CD4-positive, CD25-positive, alpha-beta regulatory T cell (primary cell): Measurements from ENCODE around the gene SH3BP2. TPM values are rescaled to one million over a fixed set of nuclear protein-coding genes. Genes with fewer than 3 reads are reported as not detected.

Source experiments
- ATAC-seq, 2 donors: fragments of 150-1000 bp; cut with Tn5 transposase; one replicate each; pipeline ENCODE4 v1.10.0; 2021; ENCODE audit warnings: low read depth in 2 of 2, moderate number of reproducible peaks in 2 of 2, moderate library complexity in 1 of 2
- DNase-seq, 3 donors: peaks; one replicate each; pipeline versions ENCODE4 v3.0.0 to v3.0.0-alpha.2; 2012 to 2022; ENCODE audit warnings: mixed read lengths in 1 of 3
- H3K27ac ChIP-seq: one replicate; pipeline ENCODE4 v1.7.0; 2013; ENCODE audit warnings: mild to moderate bottlenecking, low read length; ENCODE audit not compliant: insufficient read depth, poor library complexity, severe bottlenecking
- H3K27me3 ChIP-seq: one replicate; pipeline ENCODE4 v1.7.0; 2013; ENCODE audit warnings: low read length; ENCODE audit not compliant: control insufficient read depth, insufficient read depth
- H3K36me3 ChIP-seq: one replicate; pipeline ENCODE4 v1.7.0; 2013; ENCODE audit warnings: mild to moderate bottlenecking, low read length, moderate library complexity; ENCODE audit not compliant: control insufficient read depth, insufficient read depth
- H3K4me1 ChIP-seq: 2 replicates; pipeline ENCODE4 v1.7.0; 2013; ENCODE audit warnings: mild to moderate bottlenecking, low read length; ENCODE audit not compliant: insufficient read depth, control insufficient read depth, poor library complexity, severe bottlenecking
- H3K4me3 ChIP-seq: one replicate; pipeline ENCODE4 v1.7.0; 2013; ENCODE audit warnings: low read depth, mild to moderate bottlenecking, low read length, moderate library complexity
- H3K9me3 ChIP-seq, 2 experiments: 1 replicate in 1 of 2; 2 replicates in 1 of 2; pipeline ENCODE4 v1.7.0; 2013; ENCODE audit warnings: low read length in 2 of 2, mild to moderate bottlenecking in 1 of 2, moderate library complexity in 1 of 2; ENCODE audit not compliant: control insufficient read depth in 2 of 2
- H3K27ac Mint-ChIP-seq, 3 donors: one replicate each; pipeline ENCODE4 v1.8.0; 2020 to 2022; ENCODE audit warnings: mild to moderate bottlenecking in 3 of 3, mixed read lengths in 3 of 3, moderate library complexity in 2 of 3
- H3K27me3 Mint-ChIP-seq: one replicate; pipeline ENCODE4 v1.8.0; 2022; ENCODE audit warnings: mild to moderate bottlenecking, mixed read lengths
- H3K36me3 Mint-ChIP-seq: one replicate; pipeline ENCODE4 v1.8.0; 2020; ENCODE audit warnings: mixed read lengths
- H3K4me1 Mint-ChIP-seq, 4 donors: one replicate each; pipeline ENCODE4 v1.8.0; 2020 to 2022; ENCODE audit warnings: mixed read lengths in 4 of 4, mild to moderate bottlenecking in 1 of 4
- H3K4me3 Mint-ChIP-seq, 4 donors: one replicate each; pipeline ENCODE4 v1.8.0; 2020 to 2022; ENCODE audit warnings: mild to moderate bottlenecking in 4 of 4, mixed read lengths in 4 of 4, moderate library complexity in 3 of 4
- H3K9me3 Mint-ChIP-seq, 7 donors: one replicate each; pipeline ENCODE4 v1.8.0; 2020 to 2022; ENCODE audit warnings: mixed read lengths in 7 of 7, mild to moderate bottlenecking in 3 of 7, moderate library complexity in 2 of 7
- polyA plus RNA-seq, 4 donors: library from polyadenylated mRNA; unstranded; fragments of 300-500 nt; fragmentation: Illumina TruSeq; gene quantifications; one replicate each; pipeline ENCODE4 v1.2.3, GENCODE V29; 2021
- total RNA-seq: library from RNA; stranded (reverse); gene quantifications from one replicate; pipeline ENCODE4 v1.2.3, GENCODE V29; 2022

Gene SH3BP2
- total and polyA plus RNA-seq, 5 donors from 2014 or later, result 7.6 to 61.7 (median 8.5) TPM

DNA sequence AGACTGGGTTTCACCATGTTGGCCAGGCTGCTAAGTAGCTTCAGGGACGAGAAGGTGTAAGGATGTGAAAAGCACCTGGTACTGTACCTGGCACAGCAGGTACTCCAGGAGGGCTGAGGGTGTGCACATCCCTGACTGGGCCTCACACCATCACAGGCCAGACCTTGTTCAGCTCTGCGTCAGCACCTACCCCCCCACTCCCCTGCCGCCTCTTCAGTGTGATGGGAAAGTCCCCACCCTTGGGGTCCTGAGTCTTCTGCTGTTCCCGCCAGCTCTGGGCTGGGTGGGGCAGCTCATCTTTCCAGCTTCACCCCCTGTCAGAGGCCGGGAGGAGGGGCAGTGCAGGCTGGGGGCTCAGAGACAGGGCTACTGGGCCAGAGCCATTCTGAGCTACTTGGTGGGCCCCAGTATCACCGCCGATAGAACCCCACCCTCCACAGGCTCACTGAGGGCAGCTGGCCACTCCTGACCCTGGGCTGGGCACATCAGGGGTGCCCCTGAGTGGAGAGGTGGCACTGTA lies 6.7 kb upstream of the SH3BP2 start:
- ATAC-seq (peak; percentile 29 to 42), DNase-seq (peak in 2 of 3 donors; percentile 46 to 62)
- Histone ChIP-seq H3K4me3 (no peak overlapping the region), H3K4me1 (peaks cover 35% of the 10 kb centered on the region), H3K9me3 (no peaks in the 10 kb centered on the region), H3K27ac (peak overlapping the region; percentile 78), H3K27me3 (no peaks in the 10 kb centered on the region), H3K36me3 (no peaks in the 10 kb centered on the region)
- H3K27ac Mint-ChIP-seq, result peak overlapping the region; percentile 92 to 95 (median 93)
- peaks cover 0 to 55% (median 17%) of the 10 kb centered on the region in 4 donors for H3K4me1 Mint-ChIP-seq
- H3K36me3 Mint-ChIP-seq, result no peaks in the 10 kb centered on the region
- peaks cover 0 to 19% (median 5%) of the 10 kb centered on the region in 7 donors for H3K9me3 Mint-ChIP-seq
- peak overlapping the region in 3 of 4 donors; percentile 1 to 41 (median 7) for H3K4me3 Mint-ChIP-seq
- H3K27me3 Mint-ChIP-seq, result no peaks in the 10 kb centered on the region

DNA sequence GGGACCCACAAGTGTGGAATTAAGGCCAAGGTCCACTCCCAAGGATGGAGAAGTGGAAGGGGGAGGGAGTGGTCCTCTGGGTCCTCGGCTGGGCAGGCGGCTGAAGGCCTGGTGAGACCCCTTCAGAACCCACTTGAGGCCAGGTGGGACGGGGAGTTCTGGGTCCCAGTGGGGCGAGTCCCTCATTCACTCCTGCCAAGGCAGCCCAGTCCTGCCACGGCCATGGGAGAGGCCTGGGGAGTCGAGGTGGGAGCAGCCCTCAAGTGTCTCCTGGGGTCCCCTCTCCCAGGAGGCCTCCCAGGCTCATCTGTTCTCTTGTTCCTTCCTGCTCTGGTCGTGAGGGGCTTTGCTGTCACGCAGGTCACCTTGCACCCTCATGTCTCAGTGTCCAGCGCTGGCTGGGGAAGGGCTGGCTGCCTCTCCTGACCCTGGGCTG lies 6.1 kb upstream of the SH3BP2 start:
- peaks cover 0 to 55% (median 19%) of the 10 kb centered on the region in 4 donors for H3K4me1 Mint-ChIP-seq
- ATAC-seq, result no peak
- no peaks in the 10 kb centered on the region for H3K27me3 ChIP-seq

GRCh38 chr4:2787230-2788100 lies 5.4 kb upstream of the SH3BP2 start:
- peak in 2 of 3 donors; percentile 55 to 76 for DNase-seq
- Mint-ChIP-seq H3K4me3 (peak overlapping the region in 3 of 4 donors; percentile 68 to 81 (median 69)), H3K4me1 (peaks cover 0 to 59% (median 18%) of the 10 kb centered on the region in 4 donors), H3K9me3 (peaks cover 0 to 15% (median 3%) of the 10 kb centered on the region in 7 donors), H3K36me3 (no peaks in the 10 kb centered on the region), H3K27me3 (no peaks in the 10 kb centered on the region), H3K27ac (peak overlapping the region; percentile 91 to 95 (median 93))
- Histone ChIP-seq H3K4me1 (peaks cover 35% of the 10 kb centered on the region), H3K4me3 (no peak overlapping the region), H3K36me3 (no peaks in the 10 kb centered on the region), H3K27me3 (no peaks in the 10 kb centered on the region), H3K27ac (peak overlapping the region; percentile 78), H3K9me3 (no peaks in the 10 kb centered on the region)
- ATAC-seq, result peak; percentile 48 to 57

More for the DNA sequence above, 6.1 kb upstream of the SH3BP2 start:
- no peaks in the 10 kb centered on the region for H3K27me3 Mint-ChIP-seq
- Histone ChIP-seq H3K9me3 (no peaks in the 10 kb centered on the region), H3K4me3 (no peak overlapping the region), H3K27ac (peak overlapping the region; percentile 78), H3K36me3 (no peaks in the 10 kb centered on the region), H3K4me1 (peaks cover 35% of the 10 kb centered on the region)
- peak overlapping the region in 1 of 4 donors; percentile 41 for H3K4me3 Mint-ChIP-seq
- peak overlapping the region; percentile 92 to 95 (median 93) for H3K27ac Mint-ChIP-seq
- DNase-seq, result no peak
- no peaks in the 10 kb centered on the region for H3K36me3 Mint-ChIP-seq
- H3K9me3 Mint-ChIP-seq, result peaks cover 0 to 18% (median 5%) of the 10 kb centered on the region in 7 donors

- Mint-ChIP-seq H3K27me3 (no peaks in the 10 kb centered on the region), H3K36me3 (no peaks in the 10 kb centered on the region), H3K27ac (peak overlapping the region; percentile 83 to 93 (median 91)), H3K9me3 (peaks cover 0 to 10% (median 2%) of the 10 kb centered on the region in 7 donors), H3K4me1 (peaks cover 0 to 59% (median 16%) of the 10 kb centered on the region in 4 donors), H3K4me3 (peak overlapping the region in 2 of 4 donors; percentile 68 to 81)
- H3K4me1 ChIP-seq, result peaks cover 35% of the 10 kb centered on the region
- H3K4me3 ChIP-seq, result no peak overlapping the region
- no peak for ATAC-seq
- no peak for DNase-seq
- no peaks in the 10 kb centered on the region for H3K36me3 ChIP-seq
- H3K27ac ChIP-seq, result peak overlapping the region; percentile 78
- no peaks in the 10 kb centered on the region for H3K9me3 ChIP-seq
- no peaks in the 10 kb centered on the region for H3K27me3 ChIP-seq
Measured at GRCh38 chr4:2788101-2788500, 4.8 kb upstream of the SH3BP2 start.

- H3K36me3 ChIP-seq, result no peaks in the 10 kb centered on the region
- Mint-ChIP-seq H3K27me3 (no peaks in the 10 kb centered on the region), H3K4me1 (peaks cover 0 to 60% (median 16%) of the 10 kb centered on the region in 4 donors), H3K9me3 (peaks cover 0 to 6% (median 2%) of the 10 kb centered on the region in 7 donors), H3K4me3 (peak overlapping the region in 1 of 4 donors; percentile 27), H3K36me3 (no peaks in the 10 kb centered on the region), H3K27ac (peak overlapping the region in 1 of 3 donors; percentile 91)
- no peaks in the 10 kb centered on the region for H3K27me3 ChIP-seq
- H3K4me3 ChIP-seq, result no peak overlapping the region
- H3K27ac ChIP-seq, result peak overlapping the region; percentile 78
- DNase-seq (no peak), ATAC-seq (no peak)
- no peaks in the 10 kb centered on the region for H3K9me3 ChIP-seq
- peaks cover 39% of the 10 kb centered on the region for H3K4me1 ChIP-seq
Measured at GRCh38 chr4:2788532-2789103, 4.3 kb upstream of the SH3BP2 start.

DNA sequence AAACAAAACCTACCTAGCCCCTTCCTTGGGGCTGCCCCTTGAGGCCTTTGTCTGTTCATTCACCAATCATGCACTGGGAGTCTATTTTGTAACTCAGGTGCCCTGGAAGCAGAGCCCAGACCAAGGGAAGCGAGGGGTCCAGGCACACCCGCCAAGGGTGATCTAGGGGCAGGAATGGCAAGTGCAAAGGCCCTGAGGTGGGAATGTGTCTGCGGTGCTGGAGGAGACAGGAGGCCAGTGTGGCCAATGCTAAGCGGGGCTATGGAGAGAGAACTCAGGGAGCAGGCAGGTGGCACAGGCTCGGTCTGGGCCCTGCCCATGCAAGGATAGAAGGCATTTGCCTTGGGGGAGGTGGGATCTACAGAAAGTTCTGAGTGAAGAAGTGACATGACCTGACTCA lies 3.5 kb upstream of the SH3BP2 start:
- H3K9me3 Mint-ChIP-seq, result peaks cover 0 to 2% (median 0%) of the 10 kb centered on the region in 7 donors
- H3K36me3 ChIP-seq, result no peaks in the 10 kb centered on the region
- DNase-seq, result no peak
- H3K4me1 Mint-ChIP-seq, result peaks cover 0 to 68% (median 17%) of the 10 kb centered on the region in 4 donors
- no peaks in the 10 kb centered on the region for H3K27me3 Mint-ChIP-seq
- H3K27ac ChIP-seq, result no peak overlapping the region
- no peak overlapping the region for H3K4me3 ChIP-seq
- no peaks in the 10 kb centered on the region for H3K27me3 ChIP-seq
- peak overlapping the region in 2 of 3 donors; percentile 59 to 69 for H3K27ac Mint-ChIP-seq
- no peaks in the 10 kb centered on the region for H3K9me3 ChIP-seq
- H3K4me1 ChIP-seq, result peaks cover 46% of the 10 kb centered on the region
- peak overlapping the region; percentile 34 to 75 (median 59) for H3K4me3 Mint-ChIP-seq
- no peak for ATAC-seq
- no peaks in the 10 kb centered on the region for H3K36me3 Mint-ChIP-seq

DNA sequence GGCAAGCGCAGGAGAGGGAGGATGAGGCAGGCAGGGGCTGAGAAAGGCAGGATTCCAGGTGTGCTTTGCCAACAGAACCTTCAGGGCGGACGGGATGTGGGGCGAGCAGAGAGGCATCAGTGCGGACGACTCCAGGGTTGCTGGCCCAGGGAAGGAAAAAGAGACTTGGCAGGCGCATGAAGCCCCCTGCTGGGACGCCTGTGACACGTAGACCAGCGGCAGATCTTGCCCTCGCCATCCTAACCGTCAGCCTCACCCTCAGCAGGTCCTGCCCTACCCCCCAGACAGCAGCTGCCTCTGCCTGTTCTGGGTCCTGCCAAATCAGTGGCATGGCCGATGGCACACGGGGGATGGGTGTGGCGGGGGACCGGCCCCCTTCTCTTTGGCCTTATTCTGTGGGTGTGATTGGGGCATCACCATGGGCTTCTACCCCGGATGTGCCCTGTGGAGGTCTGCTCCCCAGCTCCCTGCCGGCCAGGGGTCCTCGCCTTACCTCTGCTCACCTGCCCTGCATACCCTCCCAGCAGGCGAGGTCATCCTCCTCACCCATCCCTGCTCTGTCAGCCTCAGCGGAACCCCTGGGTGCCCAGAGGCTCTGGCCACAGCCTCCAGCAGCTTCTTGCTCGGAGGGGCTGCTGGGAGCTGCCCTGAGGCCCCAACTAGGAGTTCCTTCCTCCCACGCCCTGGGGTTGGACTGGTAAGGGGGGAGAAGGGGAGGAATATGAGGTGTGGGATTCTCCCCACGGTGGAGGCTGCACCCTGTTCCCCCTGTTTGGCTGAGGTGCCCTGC lies 2.9 kb upstream of the SH3BP2 start:
- H3K27ac ChIP-seq, result no peak overlapping the region
- H3K27me3 Mint-ChIP-seq, result no peaks in the 10 kb centered on the region
- H3K27me3 ChIP-seq, result no peaks in the 10 kb centered on the region
- H3K4me3 Mint-ChIP-seq, result peak overlapping the region in 3 of 4 donors; percentile 56 to 75 (median 62)
- peaks cover 0 to 2% (median 0%) of the 10 kb centered on the region in 7 donors for H3K9me3 Mint-ChIP-seq
- H3K36me3 Mint-ChIP-seq, result no peaks in the 10 kb centered on the region
- H3K4me3 ChIP-seq, result no peak overlapping the region
- peak overlapping the region in 2 of 3 donors; percentile 59 to 69 for H3K27ac Mint-ChIP-seq
- peaks cover 53% of the 10 kb centered on the region for H3K4me1 ChIP-seq
- no peaks in the 10 kb centered on the region for H3K9me3 ChIP-seq
- DNase-seq (no peak), ATAC-seq (no peak)
- H3K4me1 Mint-ChIP-seq, result peaks cover 0 to 73% (median 21%) of the 10 kb centered on the region in 4 donors
- H3K36me3 ChIP-seq, result no peaks in the 10 kb centered on the region
